Measurements from ENCODE around the gene THADA. TPM values are rescaled to one million over a fixed set of nuclear protein-coding genes. Genes with fewer than 3 reads are reported as not detected.
A peak's percentile ranks its signal among the peaks of the same experiment; 100 is the strongest.
"Not testable (repeated sequence)": the region's sequence is repeated elsewhere in the genome, so short reads cannot be mapped to it uniquely, and the experiment has no call there.

The THADA gene
- total and polyA plus RNA-seq, 4 experiments from 2014 or later: 20.3 to 44.8 (median 32.8) TPM

DNA sequence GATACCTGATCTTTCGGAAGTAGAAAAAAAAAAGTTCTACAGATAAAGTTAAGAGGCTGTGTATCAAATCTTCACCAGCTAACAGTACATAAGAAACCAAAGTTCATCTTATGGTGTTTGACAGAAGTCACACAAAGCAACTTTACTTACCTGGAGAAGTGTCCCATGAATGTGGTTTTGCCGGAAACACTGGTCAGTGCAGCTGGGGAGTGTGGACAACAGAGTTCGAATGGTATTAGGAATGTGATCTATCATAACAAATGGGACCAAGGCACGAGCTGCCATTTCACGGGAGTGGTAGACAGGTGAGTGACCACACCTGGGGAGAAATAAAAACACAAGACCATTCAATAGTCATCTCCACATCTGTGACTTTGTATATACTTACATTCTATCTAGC, 198.0 kb downstream of the THADA start:
- intact Hi-C loops (cut with micrococcal nuclease): no loop called here
- Histone ChIP-seq H3K27ac (ENCODE audit: low read depth, low read length) (no peak overlapping the region), H3K4me3 (ENCODE audit: low read length in 2 of 2) (no peak overlapping the region), H3K36me3 (ENCODE audit: insufficient read depth, low read length) (no peaks in the 10 kb centered on the region), H3K27me3 (ENCODE audit: insufficient read depth, low read length) (no peaks in the 10 kb centered on the region), H3K4me1 (ENCODE audit: insufficient read depth, low read length) (no peaks in the 10 kb centered on the region), H3K9me3 (ENCODE audit: control insufficient read depth in 1 of 2, low read length in 2 of 2) (no peaks in the 10 kb centered on the region)
- Mint-ChIP-seq H3K36me3 (peaks cover 56 to 57% of the 10 kb centered on the region in 2 donors), H3K9me3 (no peaks in the 10 kb centered on the region), H3K27me3 (no peaks in the 10 kb centered on the region), H3K27ac (no peak overlapping the region), H3K4me3 (no peak overlapping the region), H3K4me1 (peaks cover 0 to 2% (median under 1%) of the 10 kb centered on the region in 4 donors)
- DNase-seq: no peak
- CTCF ChIA-PET (ENCODE audit: partially characterized antibody): no interaction called here
- POLR2A ChIA-PET (ENCODE audit: partially characterized antibody): no interaction called here

DNA sequence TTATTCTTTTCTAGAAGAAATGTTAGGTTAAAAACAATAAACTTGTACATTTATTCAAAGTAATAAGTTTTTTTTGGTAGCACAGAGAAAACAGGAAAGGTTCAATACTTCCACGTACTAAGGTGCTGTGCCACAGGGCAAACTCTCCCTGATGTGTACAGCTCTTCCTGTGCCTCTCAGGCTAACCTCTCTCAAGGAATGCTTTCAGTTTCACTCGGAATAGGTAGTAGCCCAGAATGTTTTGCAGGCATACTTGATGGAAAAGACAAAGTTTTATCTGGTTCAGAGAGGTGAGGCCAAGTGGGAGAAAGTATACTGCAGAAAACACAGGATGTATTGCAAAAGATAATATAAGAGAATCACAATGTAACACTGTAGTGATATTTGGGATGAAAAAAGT, 198.4 kb downstream of the THADA start:
- no peak overlapping the region for H3K4me3 Mint-ChIP-seq
- POLR2A ChIA-PET (ENCODE audit: partially characterized antibody): interaction anchor here (0.5 kb wide), 1 partner anchor 26 kb away, joined by 3 read pairs; no protein-coding TSS in a partner anchor
- H3K27ac ChIP-seq (ENCODE audit: low read depth, low read length): no peak overlapping the region
- H3K36me3 Mint-ChIP-seq: peaks cover 60 to 61% of the 10 kb centered on the region in 2 donors
- H3K4me1 Mint-ChIP-seq: peaks cover 0 to under 1% (median under 1%) of the 10 kb centered on the region in 4 donors
- CTCF ChIA-PET (ENCODE audit: partially characterized antibody): no interaction called here
- H3K27me3 Mint-ChIP-seq: no peaks in the 10 kb centered on the region
- intact Hi-C loops (cut with micrococcal nuclease): no loop called here
- H3K36me3 ChIP-seq (ENCODE audit: insufficient read depth, low read length): no peaks in the 10 kb centered on the region
- no peaks in the 10 kb centered on the region for H3K4me1 ChIP-seq (ENCODE audit: insufficient read depth, low read length)
- H3K27me3 ChIP-seq (ENCODE audit: insufficient read depth, low read length): no peaks in the 10 kb centered on the region
- H3K27ac Mint-ChIP-seq: no peak overlapping the region
- H3K9me3 ChIP-seq (ENCODE audit: control insufficient read depth in 1 of 2, low read length in 2 of 2): no peaks in the 10 kb centered on the region
- no peak for DNase-seq
- no peak overlapping the region for H3K4me3 ChIP-seq (ENCODE audit: low read length in 2 of 2)
- H3K9me3 Mint-ChIP-seq: no peaks in the 10 kb centered on the region

DNA sequence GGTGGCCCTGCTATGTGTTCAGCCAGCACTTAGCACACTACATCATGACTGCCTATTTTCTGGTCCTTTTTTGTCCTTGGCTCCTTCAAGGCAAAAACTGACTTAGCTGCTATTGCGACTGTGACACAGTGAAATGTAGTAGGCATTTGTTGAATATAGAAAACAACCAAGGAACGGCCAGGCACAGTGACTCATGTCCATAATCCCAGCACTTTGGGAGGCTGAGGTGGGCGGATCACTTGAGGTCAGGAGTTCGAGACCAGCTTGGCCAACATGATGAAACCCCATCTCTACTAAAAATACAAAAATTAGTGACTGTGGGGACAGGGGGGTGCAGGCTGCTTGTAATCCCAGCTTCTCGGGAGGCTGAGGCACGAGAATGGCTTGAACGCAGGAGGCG, 199.5 kb downstream of the THADA start:
- H3K36me3 Mint-ChIP-seq: peaks cover 60 to 62% of the 10 kb centered on the region in 2 donors
- H3K36me3 ChIP-seq (ENCODE audit: insufficient read depth, low read length); POLR2A ChIA-PET (ENCODE audit: partially characterized antibody); H3K27me3 ChIP-seq (ENCODE audit: insufficient read depth, low read length); H3K9me3 Mint-ChIP-seq; H3K4me3 ChIP-seq (ENCODE audit: low read length in 2 of 2); H3K4me1 Mint-ChIP-seq; intact Hi-C loops (cut with micrococcal nuclease); H3K4me3 Mint-ChIP-seq; CTCF ChIA-PET (ENCODE audit: partially characterized antibody); H3K27ac ChIP-seq (ENCODE audit: low read depth, low read length); H3K9me3 ChIP-seq (ENCODE audit: control insufficient read depth in 1 of 2, low read length in 2 of 2); H3K27ac Mint-ChIP-seq; DNase-seq; H3K27me3 Mint-ChIP-seq; H3K4me1 ChIP-seq (ENCODE audit: insufficient read depth, low read length): not testable (repeated sequence)

DNA sequence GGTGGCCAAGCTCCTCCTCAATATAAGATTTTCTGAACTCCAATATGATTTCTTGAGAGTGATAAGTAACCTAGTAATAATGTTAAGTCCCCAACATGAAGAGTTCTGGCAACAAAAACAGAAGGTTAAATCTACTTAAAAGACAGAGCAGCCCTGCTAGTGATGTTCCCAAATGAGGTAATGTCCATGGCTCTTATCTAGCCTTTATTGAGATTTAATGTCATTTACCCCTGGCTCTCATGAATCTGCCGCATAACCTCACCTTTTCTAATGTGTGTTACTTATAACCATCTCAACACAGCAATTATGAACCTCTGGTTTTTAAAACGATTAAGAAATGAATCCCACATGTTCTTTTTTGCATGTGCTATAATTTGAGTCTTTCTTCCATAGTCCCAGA, 201.9 kb downstream of the THADA start:
- H3K27me3 Mint-ChIP-seq: no peaks in the 10 kb centered on the region

DNA sequence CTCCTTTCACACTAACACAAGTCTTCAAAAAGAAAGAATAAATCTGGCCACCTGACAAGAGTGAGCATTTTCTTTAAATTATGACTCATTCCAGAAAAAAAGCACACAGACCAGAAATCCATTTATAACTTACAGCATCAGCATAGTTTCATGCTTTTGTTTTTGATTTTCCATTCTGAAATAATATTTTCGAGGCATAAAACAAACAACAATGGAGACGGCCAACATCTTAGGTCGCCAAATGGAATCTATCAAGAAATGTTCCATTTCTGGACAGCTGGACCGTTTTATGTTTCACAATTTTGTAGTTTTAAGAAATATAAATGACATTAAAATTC, 204.0 kb downstream of the THADA start:
- no peak overlapping the region for H3K4me3 Mint-ChIP-seq
- H3K4me3 ChIP-seq (ENCODE audit: low read length in 2 of 2): no peak overlapping the region
- intact Hi-C loops (cut with micrococcal nuclease): no loop called here
- DNase-seq: no peak
- no peaks in the 10 kb centered on the region for H3K36me3 ChIP-seq (ENCODE audit: insufficient read depth, low read length)
- H3K9me3 Mint-ChIP-seq: no peaks in the 10 kb centered on the region
- POLR2A ChIA-PET (ENCODE audit: partially characterized antibody): no interaction called here
- CTCF ChIA-PET (ENCODE audit: partially characterized antibody): no interaction called here
- H3K27me3 Mint-ChIP-seq: no peaks in the 10 kb centered on the region
- H3K27ac Mint-ChIP-seq: no peak overlapping the region
- no peaks in the 10 kb centered on the region for H3K9me3 ChIP-seq (ENCODE audit: control insufficient read depth in 1 of 2, low read length in 2 of 2)
- H3K27me3 ChIP-seq (ENCODE audit: insufficient read depth, low read length): no peaks in the 10 kb centered on the region
- peaks cover 13 to 24% (median 20%) of the 10 kb centered on the region in 4 donors for H3K4me1 Mint-ChIP-seq
- H3K27ac ChIP-seq (ENCODE audit: low read depth, low read length): no peak overlapping the region
- peaks cover 20% of the 10 kb centered on the region for H3K4me1 ChIP-seq (ENCODE audit: insufficient read depth, low read length)
- H3K36me3 Mint-ChIP-seq: peaks cover 37 to 38% of the 10 kb centered on the region in 2 donors

More for the DNA sequence above, 201.9 kb downstream of the THADA start:
- DNase-seq: no peak
- CTCF ChIA-PET (ENCODE audit: partially characterized antibody): no interaction called here
- no peaks in the 10 kb centered on the region for H3K4me1 ChIP-seq (ENCODE audit: insufficient read depth, low read length)
- Mint-ChIP-seq H3K4me1 (peaks cover 4 to 9% (median 6%) of the 10 kb centered on the region in 4 donors), H3K9me3 (no peaks in the 10 kb centered on the region), H3K4me3 (no peak overlapping the region), H3K36me3 (peaks cover 55 to 56% of the 10 kb centered on the region in 2 donors), H3K27ac (no peak overlapping the region)
- no peak overlapping the region for H3K4me3 ChIP-seq (ENCODE audit: low read length in 2 of 2)
- no peaks in the 10 kb centered on the region for H3K27me3 ChIP-seq (ENCODE audit: insufficient read depth, low read length)
- H3K36me3 ChIP-seq (ENCODE audit: insufficient read depth, low read length): no peaks in the 10 kb centered on the region
- intact Hi-C loops (cut with micrococcal nuclease): no loop called here
- POLR2A ChIA-PET (ENCODE audit: partially characterized antibody): no interaction called here
- H3K27ac ChIP-seq (ENCODE audit: low read depth, low read length): no peak overlapping the region
- no peaks in the 10 kb centered on the region for H3K9me3 ChIP-seq (ENCODE audit: control insufficient read depth in 1 of 2, low read length in 2 of 2)

DNA sequence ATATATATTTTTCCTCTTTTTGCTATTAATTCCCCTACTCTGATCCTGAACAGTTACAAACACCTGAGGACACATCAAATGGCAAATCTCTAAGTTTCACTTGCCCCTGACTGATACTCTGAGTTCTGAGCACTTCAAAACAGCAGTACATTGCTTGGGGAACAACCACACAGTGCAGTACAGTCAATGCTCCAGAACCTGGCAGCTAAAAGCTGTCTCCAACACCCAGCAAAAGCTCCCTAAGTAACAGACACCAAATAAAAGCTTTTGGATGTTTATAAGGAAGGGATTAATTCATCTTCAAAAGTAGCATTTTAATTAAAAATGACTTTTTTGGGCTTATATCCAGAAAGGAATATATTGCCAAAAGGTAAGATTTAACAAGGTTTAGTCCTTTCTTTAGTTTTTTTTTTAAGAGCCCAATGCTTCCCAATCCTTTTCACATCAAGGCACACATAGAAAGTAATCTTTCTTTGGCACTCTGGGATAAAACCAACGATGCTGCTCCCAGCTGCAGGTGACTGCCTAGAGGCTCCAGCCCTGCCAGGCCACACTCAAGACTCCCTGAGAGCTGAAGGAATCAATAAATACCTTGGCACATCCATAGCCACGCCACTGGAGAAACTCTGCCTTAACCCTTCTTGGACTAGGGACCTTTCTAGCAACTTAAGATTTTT, 204.5 kb downstream of the THADA start:
- peaks cover 22% of the 10 kb centered on the region for H3K4me1 ChIP-seq (ENCODE audit: insufficient read depth, low read length)
- no peak for DNase-seq
- no peaks in the 10 kb centered on the region for H3K36me3 ChIP-seq (ENCODE audit: insufficient read depth, low read length)
- H3K27me3 ChIP-seq (ENCODE audit: insufficient read depth, low read length): no peaks in the 10 kb centered on the region
- Mint-ChIP-seq H3K4me1 (peaks cover 14 to 26% (median 22%) of the 10 kb centered on the region in 4 donors), H3K4me3 (no peak overlapping the region), H3K9me3 (no peaks in the 10 kb centered on the region), H3K36me3 (peaks cover 36% of the 10 kb centered on the region in 2 donors), H3K27me3 (no peaks in the 10 kb centered on the region), H3K27ac (peak overlapping the region in 1 of 7 donors; percentile 45)
- no peak overlapping the region for H3K4me3 ChIP-seq (ENCODE audit: low read length in 2 of 2)
- no peaks in the 10 kb centered on the region for H3K9me3 ChIP-seq (ENCODE audit: control insufficient read depth in 1 of 2, low read length in 2 of 2)
- CTCF ChIA-PET (ENCODE audit: partially characterized antibody): no interaction called here
- POLR2A ChIA-PET (ENCODE audit: partially characterized antibody): interaction anchor here (0.7 kb wide), 1 partner anchor 168 kb away, joined by 5 read pairs; no protein-coding TSS in a partner anchor
- H3K27ac ChIP-seq (ENCODE audit: low read depth, low read length): no peak overlapping the region
- intact Hi-C loops (cut with micrococcal nuclease): no loop called here

DNA sequence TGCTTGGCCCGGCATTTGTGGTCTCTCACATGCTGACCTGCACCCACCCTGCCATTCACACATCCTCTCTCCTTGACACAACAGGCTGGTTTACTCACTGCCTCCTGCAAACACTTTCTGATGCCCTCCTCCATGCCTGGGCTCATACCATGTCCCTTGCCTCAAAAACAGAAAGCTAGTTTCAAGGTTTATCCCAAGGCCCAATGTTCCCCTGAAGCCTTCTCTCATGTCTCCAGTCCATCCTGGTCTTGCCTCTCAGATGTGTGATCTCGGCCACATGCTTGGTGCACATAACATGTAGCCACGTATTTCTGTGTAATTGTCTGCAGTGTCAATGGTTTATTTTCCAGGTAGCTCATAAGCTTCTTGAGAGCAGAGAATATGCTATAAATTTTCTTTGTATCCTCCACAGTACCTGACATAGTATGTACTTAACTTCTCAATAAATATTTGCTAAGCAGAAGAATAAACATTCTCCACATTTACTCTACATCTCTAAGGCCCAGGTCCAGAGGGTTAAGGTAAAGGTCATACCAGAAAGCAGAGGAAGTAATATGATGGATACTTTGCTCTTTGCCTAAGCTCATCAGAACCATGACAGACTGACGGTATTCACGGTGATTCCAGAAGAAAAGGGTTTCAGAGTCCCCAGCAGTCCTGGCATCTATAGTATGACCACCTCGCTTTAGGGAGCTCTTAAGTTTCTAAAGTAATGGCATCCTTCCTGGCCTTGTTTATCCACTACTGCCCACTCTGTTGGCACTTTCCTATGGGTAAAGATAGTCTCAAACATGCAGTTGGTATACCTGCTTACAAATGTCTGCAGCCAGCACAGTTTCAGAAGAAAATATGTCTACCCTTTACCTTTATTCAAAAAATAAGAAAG, 206.0 kb downstream of the THADA start:
- Mint-ChIP-seq H3K36me3 (peaks cover 22 to 24% of the 10 kb centered on the region in 2 donors), H3K4me1 (peaks cover 14 to 26% (median 22%) of the 10 kb centered on the region in 4 donors), H3K9me3 (no peaks in the 10 kb centered on the region), H3K27ac (peak overlapping the region in 1 of 7 donors; percentile 18), H3K27me3 (no peaks in the 10 kb centered on the region), H3K4me3 (peak overlapping the region in 1 of 8 donors; percentile 35)
- POLR2A ChIA-PET (ENCODE audit: partially characterized antibody): no interaction called here
- Histone ChIP-seq H3K9me3 (ENCODE audit: control insufficient read depth in 1 of 2, low read length in 2 of 2) (no peaks in the 10 kb centered on the region), H3K27me3 (ENCODE audit: insufficient read depth, low read length) (no peaks in the 10 kb centered on the region), H3K4me1 (ENCODE audit: insufficient read depth, low read length) (peaks cover 22% of the 10 kb centered on the region), H3K27ac (ENCODE audit: low read depth, low read length) (no peak overlapping the region), H3K36me3 (ENCODE audit: insufficient read depth, low read length) (no peaks in the 10 kb centered on the region), H3K4me3 (ENCODE audit: low read length in 2 of 2) (no peak overlapping the region)
- intact Hi-C loops (cut with micrococcal nuclease): no loop called here
- CTCF ChIA-PET (ENCODE audit: partially characterized antibody): no interaction called here
- DNase-seq: no peak
